NCI-H446 treated with DMSO at 0.1 percent for 48 hours (cell line): Measurements from ENCODE around the gene GATA5.

Experiments used
- DNase-seq: peaks from one replicate; lab custom pipeline; 2025; lab: John Stamatoyannopoulos, UW

The GATA5 gene

DNA sequence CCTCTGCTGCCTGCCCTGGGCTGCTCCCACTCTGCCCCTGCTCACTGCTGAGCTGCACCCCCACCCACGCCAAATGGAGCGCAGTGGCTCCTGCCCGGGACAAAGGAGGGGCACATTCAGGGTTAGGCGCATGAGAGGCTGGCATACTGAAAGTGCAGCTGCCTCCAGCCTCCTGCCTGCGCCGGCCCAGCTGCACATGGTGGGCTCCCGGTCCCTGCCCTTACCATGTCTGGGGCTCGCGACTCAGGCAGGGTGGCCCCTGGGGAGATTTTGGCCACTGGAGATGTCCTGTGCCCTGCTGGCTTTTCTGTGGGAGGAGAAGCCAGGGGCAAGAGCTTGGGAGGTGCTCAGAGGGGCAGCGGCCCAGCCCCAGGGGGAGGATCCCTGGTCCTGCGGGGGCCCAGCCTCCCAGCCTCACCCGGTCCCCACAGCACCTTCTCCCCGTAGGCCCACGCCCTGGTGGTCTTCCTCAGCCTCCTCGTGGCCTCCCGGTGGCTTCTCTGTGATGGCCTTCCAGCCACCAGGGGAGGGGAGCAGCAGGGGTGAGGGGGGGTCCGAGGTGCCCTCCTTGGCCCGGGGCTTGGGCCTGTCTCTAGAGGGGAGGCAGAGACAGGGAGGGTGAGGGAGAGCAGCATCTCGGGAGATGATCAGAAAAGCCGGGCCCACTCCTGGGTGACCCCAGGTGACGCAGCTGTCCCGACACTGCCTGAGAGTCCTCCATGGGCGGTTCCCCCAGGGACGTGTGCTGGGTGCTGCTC lies 60.3 kb downstream of the GATA5 start:
- no peak for DNase-seq

DNA sequence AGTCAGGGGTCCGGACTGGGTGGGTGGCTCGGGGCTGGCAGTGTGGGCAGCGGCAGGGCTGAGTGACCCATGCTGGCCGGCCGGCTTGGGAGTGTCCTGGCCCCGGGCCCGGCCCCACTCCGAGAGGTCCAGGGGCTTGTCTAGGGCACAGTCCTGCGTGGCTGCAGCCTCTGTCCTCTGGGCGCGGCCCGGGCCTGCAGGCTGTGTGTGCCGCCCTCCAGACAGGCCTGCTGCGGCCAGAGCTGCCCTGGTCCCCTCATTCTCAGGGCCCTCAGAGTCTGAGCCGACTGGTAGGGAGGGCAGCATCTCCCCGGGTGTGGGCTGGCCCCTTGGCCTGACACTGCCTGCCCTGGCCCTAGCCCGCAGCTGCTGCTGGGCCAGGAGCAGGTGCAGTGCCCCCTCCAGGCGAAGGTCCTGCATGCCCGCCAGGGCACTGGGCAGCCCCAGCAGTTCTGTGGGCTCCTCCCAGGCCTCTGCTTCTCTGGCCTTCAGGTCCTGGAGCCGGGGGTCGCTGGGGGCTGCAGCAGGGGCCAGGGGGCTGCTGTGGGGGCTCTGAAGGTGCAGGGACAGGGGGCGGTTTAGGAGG lies 61.8 kb downstream of the GATA5 start:
- DNase-seq, result no peak
